Jurkat, Clone E6-1 (cell line): ENCODE results near the gene PASD1.

Experiments used
- DNase-seq: peaks from one replicate; pipeline ENCODE4 v3.0.0-alpha.2; 2011; ENCODE audit warnings: low read depth, low spot score
- H3K4me3 ChIP-seq: 2 replicates; pipeline ENCODE4 v1.5.1; 2011; ENCODE audit warnings: mild to moderate bottlenecking, low read length, control low read depth, moderate library complexity

The PASD1 gene

DNA sequence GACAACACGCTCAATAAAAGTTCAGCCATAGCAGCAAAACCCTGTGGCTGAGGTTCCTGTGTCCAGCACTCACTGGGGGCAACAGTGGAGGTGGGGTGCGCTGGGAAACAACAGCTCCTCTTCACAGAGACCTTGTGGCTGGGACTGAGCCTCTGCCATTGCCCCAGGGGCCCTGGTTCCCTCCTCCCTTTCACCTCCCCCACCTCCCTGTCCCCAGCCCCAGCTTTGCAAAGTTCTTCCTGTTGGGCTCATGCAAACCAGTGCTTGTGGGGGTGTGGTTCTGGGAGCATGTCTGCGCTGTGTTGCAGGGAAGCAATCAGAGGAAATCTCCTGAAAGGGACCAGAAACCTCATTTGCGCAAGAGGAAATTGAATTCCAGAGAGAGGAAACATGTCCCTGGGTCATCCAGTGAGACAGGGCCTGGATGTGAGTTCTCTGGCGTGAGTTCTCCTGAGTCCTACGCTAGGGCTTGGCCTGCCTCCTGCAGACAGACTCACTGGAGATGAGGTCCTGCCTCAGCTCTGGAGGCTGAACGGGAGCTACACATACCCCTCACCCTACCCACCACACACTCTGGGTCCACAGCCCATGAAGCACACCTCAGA, 159.8 kb downstream of the PASD1 start:
- no peak overlapping the region for H3K4me3 ChIP-seq
- DNase-seq: no peak

DNA sequence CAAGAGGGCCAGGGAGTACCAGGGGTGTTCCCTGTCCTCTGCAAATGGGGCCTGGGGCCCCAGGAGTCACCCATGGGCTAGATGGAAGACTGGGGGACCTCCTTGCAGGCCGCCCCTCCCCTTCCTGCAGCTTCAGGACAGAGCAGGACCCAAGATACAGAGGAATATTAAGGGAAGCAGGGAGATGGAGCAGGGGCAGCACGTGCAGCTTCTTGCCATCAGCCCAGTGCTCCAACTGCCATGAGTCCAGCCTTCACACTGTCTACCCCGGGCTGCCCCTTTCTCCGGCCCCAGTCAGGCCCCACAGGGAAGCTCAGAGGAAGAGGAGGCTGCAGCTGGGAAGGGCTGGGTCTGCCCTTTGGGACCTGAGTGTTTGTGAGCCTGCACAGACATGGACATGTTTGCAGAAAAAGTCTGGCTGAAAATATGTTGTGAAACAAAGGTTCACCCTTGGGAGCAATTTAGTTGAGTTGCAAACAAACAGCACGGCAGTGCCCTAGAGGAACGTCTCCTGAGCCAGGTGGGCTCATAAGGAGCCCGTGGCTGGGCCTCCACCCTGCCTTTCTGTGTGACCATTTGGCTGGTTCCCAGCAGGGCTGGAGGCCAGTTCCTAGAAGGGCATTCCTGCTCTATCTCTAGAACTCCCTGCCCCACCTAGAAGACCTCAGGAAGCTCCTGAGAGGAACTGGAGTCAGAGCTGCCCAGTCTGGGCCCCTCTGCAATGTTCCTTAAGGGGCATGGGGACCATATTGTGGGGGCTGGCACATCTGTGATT, 161.3 kb downstream of the PASD1 start:
- DNase-seq: no peak
- H3K4me3 ChIP-seq: no peak overlapping the region

- no peak for DNase-seq
- no peak overlapping the region for H3K4me3 ChIP-seq
These were observed 161.8 kb downstream of the PASD1 start for GRCh38 chrX:151725338-151725614.
